ENCODE results near the gene ANKRD62.

- TF ChIP-seq CTCF (IDR thresholded peaks at IDR 0.05) (no peak), POLR2A (IDR thresholded peaks at IDR 0.05) (no peak), EP300 (IDR thresholded peaks at IDR 0.05) (no peak), POLR2AphosphoS5 (IDR thresholded peaks at IDR 0.05) (no peak)
These were observed 62.4 kb downstream of the ANKRD62 start for GRCh38 chr18:12155996-12156395.

Measured in suprapubic skin (tissue), 4 donors.